GM19372 (cell line): ENCODE data around the gene C3.
"Not testable (repeated sequence)": the region's sequence is repeated elsewhere in the genome, so short reads cannot be mapped to it uniquely, and the experiment has no call there.

Experiments
- ATAC-seq: cut with Tn5 transposase; IDR thresholded peaks from one replicate; pipeline ENCODE4 v1.9.1; 2021; ENCODE audit warnings: mild to moderate bottlenecking, low read depth, moderate library complexity; ENCODE audit not compliant: unreplicated experiment

Gene C3

GRCh38 chr19:6694147-6694815, 26.2 kb downstream of the C3 start:
- no peak for ATAC-seq

- ATAC-seq: no peak
Measured at GRCh38 chr19:6693681-6694080, 26.8 kb downstream of the C3 start.

DNA sequence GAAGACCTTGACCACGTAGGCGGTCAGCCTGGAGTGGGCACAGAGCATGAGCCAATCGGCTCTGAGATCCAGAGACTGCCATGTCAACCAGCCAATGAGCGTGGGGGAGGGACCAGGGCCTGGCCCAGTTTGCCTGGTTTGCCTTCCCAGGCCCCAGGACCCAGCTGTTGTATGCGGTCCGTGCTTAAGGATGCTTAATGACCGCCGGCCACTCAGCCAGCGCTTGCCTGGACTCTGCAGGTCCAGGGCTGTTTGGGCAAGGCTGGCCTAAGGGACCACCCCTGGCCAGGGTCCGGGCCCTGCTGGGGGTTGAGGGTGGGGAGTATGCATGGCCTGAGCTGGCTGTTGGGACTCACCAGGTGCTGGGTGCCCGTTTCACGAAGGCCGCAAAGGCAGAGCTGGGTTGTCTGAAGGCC, 27.4 kb downstream of the C3 start:
- no peak for ATAC-seq

DNA sequence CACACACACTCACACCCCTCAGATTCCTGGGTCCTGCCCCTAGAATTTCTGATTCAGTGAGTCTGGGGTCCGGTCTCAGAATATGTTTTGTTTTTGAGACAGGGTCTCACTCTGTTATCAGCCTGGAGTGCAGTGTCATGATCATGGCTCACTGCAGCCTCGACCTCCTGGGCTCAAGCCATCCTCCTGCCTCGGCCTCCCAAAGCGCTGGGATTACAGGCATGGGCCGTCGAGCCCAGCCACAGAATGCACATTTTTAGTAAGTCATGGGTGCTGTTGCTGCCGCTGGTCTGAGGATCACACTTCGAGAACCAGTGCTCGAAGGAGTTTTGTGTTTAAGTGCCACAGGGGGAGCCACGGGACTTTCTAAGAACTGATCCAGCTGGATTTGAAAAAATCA, 28.4 kb downstream of the C3 start:
- ATAC-seq: no peak

- no peak for ATAC-seq
Measured at GRCh38 chr19:6691342-6691741, 29.1 kb downstream of the C3 start.

GRCh38 chr19:6690160-6690885, 30.1 kb downstream of the C3 start:
- no peak for ATAC-seq

DNA sequence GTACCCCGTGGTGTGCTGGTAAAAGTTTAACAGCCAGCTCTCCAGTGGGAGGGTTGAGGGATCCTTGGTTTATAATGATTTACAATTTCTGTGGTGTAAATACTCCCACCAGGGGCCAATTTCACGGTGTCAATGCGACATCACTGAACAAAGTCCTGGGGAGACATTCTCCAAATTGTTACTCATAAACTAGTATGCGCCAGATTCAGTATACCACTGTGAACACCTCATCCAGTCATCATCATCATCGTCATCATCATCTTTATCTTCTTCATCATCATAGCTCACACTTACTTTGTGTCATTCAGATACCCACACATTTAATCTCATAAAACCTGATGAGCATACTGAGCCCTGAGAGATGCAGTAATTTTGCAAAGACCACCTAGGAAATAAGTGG, 33.3 kb downstream of the C3 start:
- ATAC-seq: no peak

GRCh38 chr19:6686628-6686975, 33.8 kb downstream of the C3 start:
- ATAC-seq: no peak

- ATAC-seq: no peak
Measured at GRCh38 chr19:6685962-6686627, 34.4 kb downstream of the C3 start.

GRCh38 chr19:6685482-6685881, 35.0 kb downstream of the C3 start:
- no peak for ATAC-seq

GRCh38 chr19:6683971-6684370, 36.5 kb downstream of the C3 start:
- ATAC-seq: no peak

DNA sequence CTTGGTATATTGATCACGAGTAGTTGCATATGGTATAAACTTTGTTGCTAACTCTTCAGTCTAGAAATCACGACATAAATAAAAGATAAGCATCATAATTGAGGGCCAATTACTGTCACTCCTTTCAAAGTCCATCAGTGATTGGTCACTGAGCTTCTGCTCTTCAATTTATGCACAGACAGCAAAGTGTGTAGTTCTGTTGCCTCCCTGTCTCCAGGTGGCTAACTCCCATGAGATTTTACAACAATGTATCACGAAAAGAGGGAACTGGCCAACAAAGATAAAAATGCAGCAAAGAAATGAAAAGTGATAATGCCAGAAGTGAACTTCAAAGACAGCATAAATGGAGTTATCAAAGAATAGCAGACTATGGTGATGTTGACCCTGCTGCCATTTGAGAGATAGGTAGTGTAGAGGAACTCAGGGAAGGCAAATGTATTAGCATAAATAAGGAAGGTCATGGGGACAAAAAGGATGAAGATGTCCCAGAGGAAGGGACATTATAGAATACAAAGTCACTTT, 37.8 kb downstream of the C3 start:
- no peak for ATAC-seq

DNA sequence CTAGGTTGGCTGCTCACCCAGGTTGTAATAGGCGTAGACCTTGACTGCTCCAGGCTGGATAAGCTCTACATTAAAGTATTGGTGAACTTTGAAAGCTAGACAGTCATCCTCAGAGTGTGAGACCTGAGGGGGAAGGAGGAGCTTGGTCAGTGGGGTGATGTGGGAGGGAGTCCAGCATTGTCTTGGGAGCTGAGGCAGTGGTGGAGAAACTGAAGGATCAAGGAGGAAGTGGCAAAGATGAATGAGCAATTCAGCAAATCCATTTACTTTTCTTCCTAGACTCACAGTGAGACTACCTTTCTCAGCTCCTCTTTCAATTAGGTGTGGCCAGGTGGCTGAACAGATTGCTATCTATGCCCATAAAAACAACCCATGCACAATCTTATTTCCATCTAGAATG, 40.3 kb downstream of the C3 start:
- no peak for ATAC-seq

GRCh38 chr19:6679139-6679538, 41.3 kb downstream of the C3 start:
- no peak for ATAC-seq

DNA sequence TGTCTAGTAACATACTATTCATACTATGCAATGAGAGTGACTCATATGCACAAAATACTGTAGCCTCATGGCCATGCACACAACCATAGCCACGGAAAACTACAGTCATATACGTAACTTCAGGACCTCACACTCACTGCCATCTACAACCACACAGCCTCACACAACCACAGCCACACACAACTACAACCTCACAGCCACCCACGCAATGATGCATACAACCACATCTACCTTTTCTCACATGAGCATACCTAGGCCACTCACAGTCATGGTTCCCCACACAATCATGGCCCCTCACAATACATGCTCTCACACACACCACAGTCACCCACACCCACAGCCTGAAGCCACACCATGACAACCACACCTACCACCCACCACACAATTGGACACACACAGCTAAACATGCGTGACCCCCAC, 41.8 kb downstream of the C3 start:
- ATAC-seq: no peak

GRCh38 chr19:6677883-6678689, 42.4 kb downstream of the C3 start:
- no peak for ATAC-seq

DNA sequence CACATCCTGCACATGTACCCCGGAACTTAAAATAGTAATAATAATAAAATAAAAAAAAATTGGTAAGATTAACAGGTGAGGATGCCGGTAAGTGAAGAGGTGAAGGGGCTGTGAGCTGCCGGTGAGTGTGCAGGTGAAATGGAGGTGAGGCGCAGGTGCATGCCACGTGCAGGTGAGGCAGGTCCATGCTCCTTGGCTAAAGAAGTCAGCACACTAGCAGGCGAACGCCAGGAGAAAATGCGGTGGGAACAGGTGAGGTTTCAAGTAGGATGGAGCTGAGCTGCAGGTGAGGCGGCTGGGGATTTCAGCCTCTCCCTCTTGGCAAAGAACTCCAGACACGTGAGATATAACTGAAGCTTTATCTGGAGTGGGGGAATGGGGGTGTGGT, 43.0 kb downstream of the C3 start:
- no peak for ATAC-seq

GRCh38 chr19:6676288-6676687, 44.2 kb downstream of the C3 start:
- ATAC-seq: no peak

GRCh38 chr19:6674868-6675305, 45.6 kb downstream of the C3 start:
- ATAC-seq: no peak

DNA sequence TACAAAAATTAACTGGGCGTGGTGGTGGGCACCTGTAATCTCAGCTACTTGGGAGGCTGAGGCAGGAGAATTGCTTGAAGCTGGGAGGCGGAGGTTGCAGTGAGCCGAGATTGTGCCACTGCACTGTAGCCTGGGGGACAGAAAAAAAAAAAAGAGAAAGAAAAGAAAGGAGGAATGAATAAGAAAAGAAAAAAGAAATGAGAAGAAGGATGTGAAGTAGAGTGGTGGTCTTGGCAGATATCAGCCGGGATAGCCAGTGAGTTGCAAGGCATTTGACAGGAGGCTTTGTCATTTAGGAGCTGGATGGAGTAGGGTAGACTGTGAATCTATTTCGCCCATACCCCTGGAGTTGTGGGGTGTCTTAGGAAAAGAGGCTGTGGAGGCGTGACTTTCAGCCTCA, 46.0 kb downstream of the C3 start:
- not testable (repeated sequence) for ATAC-seq
